GM08714 (cell line): ENCODE results near the gene ATE1.

Source experiments
- H3K4me3 ChIP-seq: fragments of 200-500 bp; sonication (Bioruptor generic); 2 replicates; pipeline ENCODE4 v1.5.1; 2014; ENCODE audit warnings: mild to moderate bottlenecking, low read length, inconsistent platforms
- ZNF274 ChIP-seq: IDR thresholded peaks from 2 replicates; pipeline ENCODE4 v1.6.1; 2012; ENCODE audit warnings: mild to moderate bottlenecking, low read depth, low read length

Gene ATE1

DNA sequence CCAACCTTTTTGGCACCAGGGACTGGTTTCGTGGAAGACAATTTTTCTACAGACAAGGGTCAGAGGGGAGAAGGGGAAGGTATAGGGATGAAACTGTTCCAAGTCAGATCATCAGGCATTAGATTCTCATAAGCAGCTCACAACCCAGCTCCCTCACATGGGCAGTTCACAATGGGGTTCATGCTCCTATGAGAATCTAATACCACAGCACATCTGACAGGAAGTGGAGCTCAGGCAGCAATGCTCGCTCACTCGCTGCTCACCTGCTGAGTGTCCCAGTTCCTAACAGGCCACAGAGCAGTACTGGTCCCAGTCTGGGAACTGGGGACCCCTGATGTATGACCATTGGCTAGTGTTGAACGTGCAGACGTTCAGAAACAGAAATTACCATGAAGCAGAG lies 63.7 kb downstream of the ATE1 start:
- no peak for TF ChIP-seq ZNF274
- no peak overlapping the region for H3K4me3 ChIP-seq

DNA sequence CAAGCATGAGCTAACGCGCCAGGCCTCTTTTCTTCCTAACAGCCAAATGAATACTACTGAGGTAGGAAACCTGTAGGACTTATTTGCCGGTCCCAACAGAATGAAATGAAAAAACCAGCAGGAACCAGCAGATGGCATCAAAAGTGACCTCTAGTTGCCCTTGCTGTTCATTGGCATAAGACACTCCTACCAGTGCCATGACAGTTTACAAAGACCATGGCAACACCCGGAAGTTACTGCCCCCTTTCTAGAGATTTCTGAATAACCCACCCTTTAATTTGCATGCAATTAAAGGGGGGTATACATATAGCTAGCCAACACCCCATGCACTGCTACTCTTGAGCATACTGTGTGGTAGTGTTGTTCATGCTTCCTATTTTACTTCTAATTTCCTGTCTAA lies 65.2 kb downstream of the ATE1 start:
- H3K4me3 ChIP-seq, result no peak overlapping the region
- TF ChIP-seq ZNF274, result no peak

DNA sequence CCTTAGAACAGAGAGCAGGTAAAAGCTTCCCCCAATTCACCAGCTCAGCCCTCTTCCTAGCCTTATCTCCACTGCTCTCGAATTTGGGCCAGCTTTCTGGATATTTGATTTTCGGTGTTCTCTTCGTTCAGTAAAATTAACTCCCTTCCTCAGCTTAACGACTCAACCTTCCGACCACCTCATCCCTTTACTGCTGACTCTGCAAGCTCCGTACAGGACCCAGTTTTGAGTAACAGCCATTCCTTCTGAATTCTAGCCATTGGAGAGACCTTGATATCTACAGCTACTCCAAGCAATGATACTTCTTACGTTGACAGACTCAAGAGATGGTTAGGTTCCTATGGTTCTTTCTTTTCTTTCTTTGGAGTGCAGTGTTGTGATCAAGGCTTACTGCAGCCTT lies 65.8 kb downstream of the ATE1 start:
- TF ChIP-seq ZNF274, result no peak
- no peak overlapping the region for H3K4me3 ChIP-seq

DNA sequence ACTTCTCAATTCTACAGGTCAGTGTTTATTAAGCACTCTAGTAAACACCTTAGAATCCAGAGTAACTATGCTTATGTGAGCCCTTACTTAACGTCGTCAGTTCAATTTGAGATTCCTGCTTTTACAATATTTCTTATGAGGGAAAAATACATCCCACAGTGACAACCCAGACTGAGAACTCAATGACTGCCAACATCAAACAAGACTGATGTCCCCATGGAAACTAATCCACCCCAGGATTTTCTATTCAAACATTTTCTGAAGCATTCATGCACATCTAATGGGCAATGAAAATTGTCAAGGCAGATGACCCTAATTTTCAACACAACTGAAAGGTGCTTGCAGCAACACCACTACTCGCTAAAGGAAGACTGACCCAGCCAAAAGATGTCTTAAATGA lies 67.0 kb downstream of the ATE1 start:
- TF ChIP-seq ZNF274, result no peak
- no peak overlapping the region for H3K4me3 ChIP-seq

GRCh38 chr10:121854809-121855445 lies 72.9 kb downstream of the ATE1 start:
- TF ChIP-seq ZNF274, result no peak
- H3K4me3 ChIP-seq, result no peak overlapping the region

GRCh38 chr10:121853950-121854349 lies 73.9 kb downstream of the ATE1 start:
- no peak overlapping the region for H3K4me3 ChIP-seq
- no peak for TF ChIP-seq ZNF274

DNA sequence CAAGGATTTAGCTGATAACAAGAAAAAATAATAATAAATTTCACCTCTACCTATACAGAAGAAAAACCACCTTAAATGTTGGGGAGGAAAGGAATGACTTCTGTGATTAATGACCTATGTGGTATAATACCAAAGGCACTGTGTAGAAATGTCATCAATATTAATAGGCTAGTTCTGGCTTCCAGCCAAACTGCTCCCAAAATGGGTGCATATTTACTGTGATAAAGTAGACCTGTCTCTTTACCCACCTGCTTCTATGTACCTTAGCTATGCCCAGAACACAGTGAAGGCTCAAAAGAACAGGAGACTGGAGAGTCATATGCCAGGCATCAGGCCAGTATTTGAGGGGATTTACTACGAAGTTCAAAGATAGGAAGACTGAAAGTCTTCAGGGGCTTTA lies 76.0 kb downstream of the ATE1 start:
- H3K4me3 ChIP-seq, result no peak overlapping the region
- no peak for TF ChIP-seq ZNF274

GRCh38 chr10:121848082-121848481 lies 79.7 kb downstream of the ATE1 start:
- H3K4me3 ChIP-seq, result no peak overlapping the region
- TF ChIP-seq ZNF274, result no peak

- no peak overlapping the region for H3K4me3 ChIP-seq
- TF ChIP-seq ZNF274, result no peak
Measured at GRCh38 chr10:121846555-121846954, 81.3 kb downstream of the ATE1 start.

DNA sequence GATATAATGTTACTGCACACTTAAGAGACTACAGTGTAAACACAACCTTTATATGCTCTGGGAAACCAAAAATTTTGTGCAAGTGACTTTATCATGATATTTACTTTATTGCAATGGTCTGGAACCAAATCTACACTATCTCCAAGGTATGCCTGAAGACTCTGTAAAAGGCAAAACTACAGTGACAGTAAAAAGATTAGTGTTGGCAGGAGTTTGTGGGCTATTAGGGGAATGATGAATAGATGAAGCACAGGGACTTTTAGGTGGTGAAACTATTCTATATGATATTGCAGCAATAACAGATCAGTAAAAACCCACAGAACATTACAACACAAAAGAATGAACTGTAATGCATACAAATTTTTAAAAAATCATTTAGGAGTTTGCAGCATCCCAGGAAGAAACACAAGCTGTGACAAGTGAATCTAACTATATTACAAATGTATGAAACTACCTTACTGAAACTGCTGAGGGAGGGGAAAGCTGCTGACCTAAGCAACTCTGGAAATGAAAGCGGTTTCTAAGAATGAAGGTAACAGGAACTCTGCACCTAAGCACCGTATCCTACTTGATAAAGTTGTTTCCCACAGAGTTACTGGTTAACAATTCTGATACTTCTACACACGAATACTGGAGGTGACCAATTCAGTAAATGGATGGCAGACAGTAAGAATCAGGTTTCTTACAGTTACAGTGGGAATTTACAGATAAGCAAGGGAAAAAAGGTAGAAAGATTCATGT lies 82.6 kb downstream of the ATE1 start:
- no peak overlapping the region for H3K4me3 ChIP-seq

GRCh38 chr10:121844537-121844936 lies 83.3 kb downstream of the ATE1 start:
- no peak for TF ChIP-seq ZNF274
- no peak overlapping the region for H3K4me3 ChIP-seq

More for the DNA sequence above, 82.6 kb downstream of the ATE1 start:
- TF ChIP-seq ZNF274, result no peak

DNA sequence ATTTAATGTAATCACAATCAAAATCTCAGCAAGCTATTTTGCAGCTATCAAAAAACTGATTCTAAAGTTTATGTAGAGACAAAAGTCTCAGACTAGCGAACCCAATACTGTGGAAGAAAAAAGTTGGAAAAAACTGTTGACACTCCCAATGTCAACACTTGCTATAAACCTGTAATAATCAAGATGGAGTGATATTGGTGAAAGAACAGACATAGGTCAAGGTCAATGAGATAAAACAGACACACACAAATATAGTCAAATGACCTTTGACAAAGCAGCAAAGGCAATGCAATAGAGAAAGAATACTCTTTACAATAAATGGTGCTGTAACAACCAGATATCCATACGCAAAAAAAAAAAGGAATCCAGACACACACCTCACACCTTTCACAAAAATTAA lies 84.5 kb downstream of the ATE1 start:
- no peak for TF ChIP-seq ZNF274
- no peak overlapping the region for H3K4me3 ChIP-seq

GRCh38 chr10:121841862-121842261 lies 86.0 kb downstream of the ATE1 start:
- TF ChIP-seq ZNF274, result no peak
- no peak overlapping the region for H3K4me3 ChIP-seq

GRCh38 chr10:121838931-121839330 lies 88.9 kb downstream of the ATE1 start:
- H3K4me3 ChIP-seq, result no peak overlapping the region
- TF ChIP-seq ZNF274, result no peak

DNA sequence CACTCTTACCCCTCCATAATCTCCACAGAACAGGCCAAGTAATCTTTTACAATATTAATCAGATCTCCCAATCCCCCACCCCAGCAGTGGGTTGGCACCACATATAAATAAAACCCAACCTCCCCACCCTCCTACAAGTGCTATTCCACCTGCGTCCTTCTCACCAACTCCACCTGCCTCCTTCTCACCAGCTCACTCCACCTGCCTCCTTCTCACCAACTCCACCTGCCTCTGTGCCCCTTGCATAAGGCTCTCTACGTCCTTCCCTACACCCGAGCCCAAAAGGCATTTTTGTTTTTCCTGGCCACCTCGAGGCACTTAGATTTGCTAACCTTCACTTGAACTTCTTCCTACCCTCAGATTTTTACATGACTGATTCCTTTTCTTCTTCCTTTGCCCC lies 89.7 kb downstream of the ATE1 start:
- TF ChIP-seq ZNF274, result no peak
- H3K4me3 ChIP-seq, result no peak overlapping the region
